Activated T-helper 9 cell treated with anti-CD3 and anti-CD28 coated beads, Interleukin-2, amount 50 U/mL, for 16 hours (primary cell): ENCODE measurements around the gene PARVA.

Source experiments
- DNase-seq: peaks from one replicate; pipeline ENCODE4 v3.0.0-alpha.2; 2020; ENCODE audit warnings: low read depth

Gene PARVA

DNA sequence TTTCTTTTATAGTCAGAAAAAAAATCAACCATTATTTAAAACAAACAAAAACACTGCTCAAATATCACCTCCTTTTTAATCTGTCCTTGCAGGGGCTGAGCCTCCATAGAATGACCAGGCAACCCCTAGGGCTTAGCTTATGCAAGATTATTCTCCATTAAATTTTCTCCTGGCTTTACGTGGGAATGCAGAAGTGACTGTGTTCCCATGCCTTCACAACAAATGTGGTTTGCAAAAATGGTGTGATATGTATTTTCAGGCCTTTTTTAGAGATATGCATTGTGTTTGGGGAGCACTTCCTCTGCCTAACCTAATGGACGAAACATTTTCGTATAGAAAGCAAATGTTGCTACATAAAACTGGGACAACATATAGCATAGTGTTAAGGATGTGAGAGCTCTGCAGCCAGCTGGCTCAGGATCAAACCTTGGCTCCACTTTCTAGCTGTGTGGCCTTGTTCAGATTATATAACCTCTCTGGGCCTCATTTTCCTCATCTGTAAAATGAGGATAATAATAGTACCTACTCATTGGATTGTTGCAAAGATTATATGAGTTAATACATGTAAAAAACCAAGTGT lies 82.6 kb downstream of the PARVA start:
- no peak for DNase-seq

DNA sequence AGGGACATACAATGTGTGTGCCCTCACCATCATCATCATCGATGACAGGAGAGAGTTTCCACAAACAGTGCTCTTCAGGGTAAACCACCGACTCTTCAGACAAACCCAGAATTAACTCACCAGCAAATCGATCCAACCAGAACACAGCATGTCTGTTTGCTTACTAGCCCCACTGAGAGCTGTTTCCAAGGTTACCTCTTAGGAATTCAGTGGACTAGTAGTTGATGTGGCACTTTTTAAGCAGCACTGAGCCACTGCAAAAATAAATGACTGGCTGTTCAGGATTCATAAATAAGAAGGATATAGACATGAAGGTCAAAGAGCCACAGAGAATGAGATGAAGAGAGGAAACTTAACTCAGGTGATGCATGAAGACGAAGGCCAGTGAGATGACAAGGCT lies 83.1 kb downstream of the PARVA start:
- DNase-seq: no peak

- DNase-seq: no peak
These were observed 84.1 kb downstream of the PARVA start for GRCh38 chr11:12461516-12461915.

- no peak for DNase-seq
These were observed 86.9 kb downstream of the PARVA start for GRCh38 chr11:12464303-12464702.

- DNase-seq: no peak
These were observed 88.0 kb downstream of the PARVA start for GRCh38 chr11:12465332-12465731.

DNA sequence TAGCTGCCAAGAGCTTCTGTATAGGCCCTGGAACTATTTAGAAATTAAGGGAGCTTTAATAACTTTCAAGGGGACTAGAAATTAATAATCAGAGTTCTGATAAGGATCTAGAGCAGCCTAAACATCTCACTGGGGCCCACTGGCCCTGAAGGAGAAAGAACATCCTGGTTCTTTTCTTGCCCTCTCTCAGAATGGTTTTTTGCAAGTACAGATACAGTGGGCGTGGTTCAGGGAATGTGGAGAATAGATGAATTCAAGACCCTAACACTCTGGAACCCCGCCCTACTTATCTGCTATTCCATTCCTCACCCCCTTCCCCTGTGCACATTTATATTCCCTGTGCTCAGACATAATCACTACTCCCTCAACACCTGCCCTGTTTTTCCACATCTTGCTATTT lies 90.2 kb downstream of the PARVA start:
- DNase-seq: no peak

- DNase-seq: no peak
These were observed 92.1 kb downstream of the PARVA start for GRCh38 chr11:12469451-12469850.

GRCh38 chr11:12470236-12470635 lies 92.9 kb downstream of the PARVA start:
- no peak for DNase-seq

GRCh38 chr11:12472401-12473005 lies 95.1 kb downstream of the PARVA start:
- DNase-seq: no peak

- no peak for DNase-seq
These were observed 96.0 kb downstream of the PARVA start for GRCh38 chr11:12473381-12473780.

GRCh38 chr11:12474871-12475270 lies 97.5 kb downstream of the PARVA start:
- no peak for DNase-seq

DNA sequence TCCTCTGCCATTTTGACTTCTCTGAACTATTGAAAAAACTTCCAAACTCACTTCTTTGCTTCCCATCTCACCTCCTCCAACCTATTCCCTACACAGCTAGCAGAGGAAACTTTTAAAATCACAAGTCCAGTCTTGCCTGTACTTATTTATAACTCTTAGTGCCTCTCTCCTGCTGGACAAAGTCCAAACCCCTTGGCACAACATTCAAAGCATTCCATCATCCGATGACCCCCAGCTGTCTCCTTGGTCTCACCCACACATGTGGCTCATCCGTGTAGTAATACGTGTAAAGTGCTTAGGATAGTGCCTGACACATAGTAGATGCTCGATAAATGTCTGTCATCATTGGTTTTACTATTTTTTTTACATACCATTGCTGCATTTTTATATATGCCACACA lies 101.4 kb downstream of the PARVA start:
- DNase-seq: no peak

GRCh38 chr11:12480401-12480800 lies 103.0 kb downstream of the PARVA start:
- no peak for DNase-seq

- no peak for DNase-seq
These were observed 105.5 kb downstream of the PARVA start for GRCh38 chr11:12482839-12483238.

- DNase-seq: no peak
These were observed 106.2 kb downstream of the PARVA start for GRCh38 chr11:12483604-12484003.

DNA sequence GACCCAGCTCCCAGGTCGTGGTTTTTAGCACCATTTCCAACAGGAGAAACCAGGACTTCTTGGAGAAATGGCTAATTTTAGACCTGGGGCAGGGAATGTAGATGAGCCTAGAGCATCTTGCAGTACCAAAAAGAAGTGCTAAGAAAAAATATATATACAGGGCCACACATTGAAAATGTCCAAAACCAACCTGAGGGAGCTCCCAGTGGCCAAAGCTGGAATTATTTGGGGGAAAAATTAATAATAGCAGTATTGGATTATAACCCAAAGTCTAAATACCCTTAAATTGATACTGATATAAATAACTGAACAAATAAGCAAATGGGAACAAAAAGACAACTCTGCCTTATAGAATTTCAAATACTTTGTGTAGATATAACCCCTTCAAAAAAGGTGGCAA lies 108.0 kb downstream of the PARVA start:
- DNase-seq: no peak

DNA sequence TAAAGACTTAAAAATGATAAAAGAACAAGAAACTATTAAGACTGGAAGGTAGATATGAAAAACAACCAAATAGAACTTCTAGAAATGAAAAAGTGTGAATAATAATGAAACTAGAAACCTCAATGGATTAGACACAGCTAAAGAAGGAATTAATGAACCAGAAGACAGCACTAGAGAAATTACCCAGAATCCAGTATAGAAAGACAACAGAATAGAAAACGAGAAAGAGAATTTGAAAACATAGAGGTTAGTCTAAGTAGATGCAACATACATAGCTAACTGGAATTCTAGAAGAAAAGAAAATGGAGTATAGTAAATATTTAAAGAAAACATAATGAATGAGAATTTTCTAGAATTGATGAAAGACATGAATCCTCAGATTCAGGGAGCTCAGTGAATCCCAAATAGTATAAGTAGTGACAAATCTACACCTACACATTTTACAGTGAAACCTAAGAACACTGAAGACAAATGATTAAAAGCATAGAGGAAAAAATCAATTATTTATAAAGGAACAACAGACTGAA lies 111.9 kb downstream of the PARVA start:
- DNase-seq: no peak

DNA sequence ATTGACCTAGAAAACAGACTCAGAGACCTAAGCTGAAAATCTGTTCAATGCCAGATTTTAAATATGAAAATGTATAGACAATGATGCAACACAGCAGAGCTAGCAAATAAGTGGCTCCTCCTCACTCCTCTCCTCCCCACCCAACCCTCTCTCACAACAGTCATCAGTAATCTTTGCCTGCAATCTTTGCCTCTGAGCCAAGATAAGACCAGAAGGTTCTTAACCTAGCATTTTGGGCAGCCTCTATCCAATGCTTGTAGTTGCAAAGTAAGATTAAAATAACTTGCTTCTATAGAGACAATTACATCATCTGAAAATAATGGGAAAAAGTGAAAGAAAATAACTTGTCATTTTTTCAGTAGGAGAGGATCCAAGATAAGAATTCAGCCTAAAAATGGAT lies 117.3 kb downstream of the PARVA start:
- DNase-seq: no peak

- no peak for DNase-seq
These were observed 119.0 kb downstream of the PARVA start for GRCh38 chr11:12496181-12497025.

- no peak for DNase-seq
These were observed 120.1 kb downstream of the PARVA start for GRCh38 chr11:12497431-12497830.

DNA sequence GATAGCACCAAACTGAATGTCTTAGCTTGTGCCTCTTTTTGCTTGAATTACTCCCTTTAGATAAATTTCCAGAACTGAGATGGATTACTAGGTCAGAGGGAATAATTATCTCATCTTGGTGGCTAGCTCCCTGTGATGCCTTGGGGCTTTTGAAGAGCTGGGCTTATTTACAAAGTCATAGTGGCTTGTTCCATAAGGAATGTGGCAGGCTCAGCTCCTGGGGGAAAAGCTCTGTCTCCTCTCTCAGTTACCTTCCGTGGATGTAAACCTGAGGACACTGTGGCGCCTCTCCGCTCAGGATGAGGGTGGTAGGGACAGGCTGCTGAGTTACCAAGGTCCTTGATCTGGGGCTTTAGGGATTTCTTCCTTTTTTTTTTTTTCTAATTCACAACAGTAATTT lies 121.7 kb downstream of the PARVA start:
- DNase-seq: no peak

GRCh38 chr11:12502046-12502445 lies 124.7 kb downstream of the PARVA start:
- DNase-seq: no peak

DNA sequence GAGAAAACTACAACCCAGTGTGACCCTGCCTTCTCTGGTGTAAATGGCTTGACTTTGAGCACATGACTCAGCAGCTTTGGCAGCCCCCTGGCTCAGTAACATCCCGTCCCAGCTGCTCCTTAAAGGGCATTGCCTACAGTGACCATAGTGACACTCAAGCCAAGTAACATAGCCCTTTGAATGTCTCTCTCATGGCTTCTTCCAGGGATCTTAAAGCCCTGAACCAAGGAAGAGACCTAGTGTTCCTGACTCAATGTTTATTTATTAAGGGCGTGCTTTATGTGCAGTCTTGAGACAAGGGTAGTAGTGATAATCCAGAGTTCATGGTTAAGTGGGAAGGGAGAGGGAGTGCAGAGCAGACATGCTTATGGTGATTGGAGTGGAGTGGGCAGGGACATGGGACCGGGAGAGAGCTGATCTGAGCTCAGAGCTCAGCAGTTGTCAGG lies 125.7 kb downstream of the PARVA start:
- DNase-seq: no peak
